Endothelial cell of umbilical vein (primary cell): ENCODE data around the gene LINC00237. TPM values are rescaled to one million over a fixed set of nuclear protein-coding genes. Genes with fewer than 3 reads are reported as not detected.

Experiments used
- BruUV-seq: library from RNA; stranded (reverse); fragments of 400-500 nt; replicated peaks from 2 replicates; lab custom pipeline; 2021; lab: Mats Ljungman, UMichigan
- CTCF ChIA-PET: fragments of 300-600, 350-600 bp; sonication (Branson Sonifier 250); formaldehyde crosslinking; loops from one replicate; lab custom pipeline; 2021; ENCODE audit warnings: antibody characterized with exemption, inconsistent platforms; lab: Charles Lee
- POLR2A ChIA-PET: fragments of 300-600, 350-600 bp; sonication (Branson Sonifier 250); formaldehyde crosslinking; loops from one replicate; lab custom pipeline; 2021; ENCODE audit warnings: antibody characterized with exemption, inconsistent platforms; lab: Charles Lee
- DNase-seq: peaks from one replicate; pipeline ENCODE4 v3.0.0-alpha.2; 2011; ENCODE audit warnings: low read depth, low spot score
- FAIRE-seq: peaks from 2 replicates; lab custom pipeline; 2011; peaks lifted over from hg19 to GRCh38; lab: Jason Lieb, UNC
- H2AFZ ChIP-seq: 2 replicates; pipeline ENCODE4 v1.6.0; 2012; ENCODE audit warnings: low read depth, low read length, control low read depth, inconsistent platforms
- H3K27ac ChIP-seq: 2 replicates; pipeline ENCODE4 v1.5.1; 2011; ENCODE audit warnings: low read depth, mild to moderate bottlenecking, control low read depth, low read length, moderate library complexity; ENCODE audit not compliant: insufficient read depth
- H3K27me3 ChIP-seq, 2 experiments: 2 replicates each; pipeline versions ENCODE4 v1.6.0 to v1.6.1; 2011; ENCODE audit warnings: low read length in 2 of 2, mixed read lengths in 1 of 2; ENCODE audit not compliant: control insufficient read depth in 2 of 2, insufficient read depth in 2 of 2
- H3K36me3 ChIP-seq, 2 experiments: 2 replicates in 1 of 2; 3 replicates in 1 of 2; pipeline ENCODE4 v1.5.1; 2011; ENCODE audit warnings: low read length in 2 of 2, mild to moderate bottlenecking in 1 of 2, moderate library complexity in 1 of 2; ENCODE audit not compliant: control insufficient read depth in 2 of 2, insufficient read depth in 2 of 2; ENCODE audit errors: extremely low read depth in 1 of 2
- H3K4me1 ChIP-seq: 3 replicates; pipeline ENCODE4 v1.5.1; 2011; ENCODE audit warnings: mild to moderate bottlenecking, low read length; ENCODE audit not compliant: control insufficient read depth, insufficient read depth; ENCODE audit errors: extremely low read depth
- H3K4me2 ChIP-seq: 2 replicates; pipeline ENCODE4 v1.6.1; 2011; ENCODE audit warnings: low read length, control low read depth, mixed read lengths; ENCODE audit not compliant: insufficient read depth
- H3K4me3 ChIP-seq, 3 experiments: fragments of 200-600 bp in 1 of 3; sonication (generic), shearing (Covaris generic) in 1 of 3; replicated peaks in 1 of 3; 2 replicates each; pipeline ENCODE4 v1.5.1; 2011 to 2016; ENCODE audit warnings: control low read depth in 3 of 3, low read length in 3 of 3, mild to moderate bottlenecking in 2 of 3, inconsistent platforms in 1 of 3, low read depth in 1 of 3, moderate library complexity in 1 of 3; ENCODE audit not compliant: insufficient read depth in 1 of 3
- H3K79me2 ChIP-seq: 2 replicates; pipeline ENCODE4 v1.6.0; 2012; ENCODE audit warnings: low read length, inconsistent platforms; ENCODE audit not compliant: control insufficient read depth, insufficient read depth
- H3K9ac ChIP-seq: replicated peaks from 2 replicates; pipeline ENCODE3; 2011; ENCODE audit warnings: low read length, control low read depth; ENCODE audit not compliant: insufficient read depth; ENCODE audit errors: extremely low read depth
- H3K9me1 ChIP-seq: replicated peaks from 3 replicates; pipeline ENCODE4 v1.6.0; 2011; ENCODE audit warnings: mild to moderate bottlenecking, low read length; ENCODE audit not compliant: control insufficient read depth, insufficient read depth; ENCODE audit errors: extremely low read depth
- H3K9me3 ChIP-seq: replicated peaks from 2 replicates; pipeline ENCODE4 v1.5.1; 2012; ENCODE audit warnings: low read length, inconsistent platforms; ENCODE audit not compliant: control insufficient read depth, insufficient read depth
- H4K20me1 ChIP-seq: replicated peaks from 2 replicates; pipeline ENCODE3; 2011; ENCODE audit warnings: mild to moderate bottlenecking, low read length; ENCODE audit not compliant: control insufficient read depth, insufficient read depth; ENCODE audit errors: extremely low read depth
- CTCF ChIP-seq, 2 donors: IDR thresholded peaks; 1 replicate in 1 of 2; 2 replicates in 1 of 2; pipeline ENCODE4 v1.5.1; 2011; ENCODE audit warnings: low read length in 2 of 2, mild to moderate bottlenecking in 2 of 2, moderate library complexity in 2 of 2, control low read depth in 1 of 2, inconsistent platforms in 1 of 2, low read depth in 1 of 2; ENCODE audit not compliant: insufficient read depth in 1 of 2; ENCODE audit errors: extremely low read depth in 1 of 2
- EZH2 ChIP-seq: IDR thresholded peaks from 2 replicates; pipeline ENCODE4 v1.6.1; 2012; ENCODE audit warnings: borderline replicate concordance, low read depth, mild to moderate bottlenecking, moderate library complexity, low read length, inconsistent platforms; ENCODE audit not compliant: severe bottlenecking
- FOS ChIP-seq: IDR thresholded peaks from 2 replicates; pipeline ENCODE4 v1.6.1; 2011; ENCODE audit warnings: mild to moderate bottlenecking, low read length, moderate library complexity, borderline replicate concordance; ENCODE audit not compliant: insufficient read depth
- GATA2 ChIP-seq: IDR thresholded peaks from 2 replicates; pipeline ENCODE4 v1.7.0; 2011; ENCODE audit warnings: low read depth, mild to moderate bottlenecking, moderate library complexity, mixed read lengths, low read length; ENCODE audit not compliant: insufficient read length, insufficient read depth
- JUN ChIP-seq: IDR thresholded peaks from 2 replicates; pipeline ENCODE4 v1.6.1; 2011; ENCODE audit warnings: borderline replicate concordance, low read depth; ENCODE audit not compliant: insufficient read length, insufficient read depth
- MAX ChIP-seq: IDR thresholded peaks from 2 replicates; pipeline ENCODE4 v1.6.1; 2011; ENCODE audit not compliant: insufficient read depth, insufficient read length
- MYC ChIP-seq: IDR thresholded peaks from one replicate; pipeline ENCODE4 v1.6.1; 2011; ENCODE audit warnings: mild to moderate bottlenecking, low read depth, low read length
- POLR2A ChIP-seq: IDR thresholded peaks from 2 replicates; pipeline ENCODE4 v1.6.1; 2012; ENCODE audit warnings: low read depth, mild to moderate bottlenecking, control low read depth, low read length
- POLR2AphosphoS5 ChIP-seq: IDR thresholded peaks from 2 replicates; pipeline ENCODE4 v1.6.1; 2012; ENCODE audit warnings: low read depth, mild to moderate bottlenecking, control low read depth, low read length, moderate library complexity; ENCODE audit not compliant: insufficient read depth
- dilution Hi-C: fragments of 300-500 bp; cut with MboI; formaldehyde crosslinking; loops from one replicate; pipeline ENCODE4 v1.15.0; 2019; ENCODE audit warnings: low sequenced_read_pairs; ENCODE audit not compliant: extremely low pct_ligation_motif_present
- intact Hi-C: fragments of 100-400 bp; cut with micrococcal nuclease; formaldehyde crosslinking; loops from one replicate; pipeline ENCODE4 v1.10.0; 2022
- polyA plus RNA-seq, 4 experiments: library from polyadenylated mRNA; depleted of rRNA in 3 of 4; stranded (reverse) in 3 of 4; unstranded in 1 of 4; fragments of >200 nt; gene quantifications; 2 replicates each; pipeline versions ENCODE4 v1.2.1 to v1.2.3, GENCODE V29; 2011 to 2012; ENCODE audit warnings: missing spikeins in 1 of 4
- total RNA-seq: library from RNA; stranded (reverse); gene quantifications from 2 replicates; pipeline ENCODE4 v1.2.3, GENCODE V29; 2021

The LINC00237 gene
- total and polyA plus RNA-seq, 2 donors (not counting 3 experiments of a cell fraction or from before 2014, with no cell fraction given) = not detected

GRCh38 chr20:21126581-21126870 is 20.4 kb upstream of the LINC00237 start:
- dilution Hi-C loops = no loop called here
- CTCF ChIA-PET = interaction anchor here (1.0 to 2.7 kb wide), 6 partner anchors 9 to 379 kb away, joined by 3 to 14 read pairs (median 4); no protein-coding TSS in a partner anchor

More at GRCh38 chr20:21126581-21126870, 20.4 kb upstream of the LINC00237 start:
- H3K27me3 ChIP-seq = peaks cover 0 to 4% of the 10 kb centered on the region in 2 experiments
- peak overlapping the region; percentile 92 for H3K4me2 ChIP-seq
- TF ChIP-seq FOS (no peak), JUN (no peak), POLR2AphosphoS5 (no peak), EZH2 (no peak), MAX (no peak), GATA2 (no peak), POLR2A (no peak), MYC (no peak), CTCF (IDR thresholded peaks at IDR 0.05; ENCODE audit: extremely low read depth in 1 of 2, insufficient read depth in 1 of 2, low read depth in 1 of 2, low read length in 2 of 2) (no peak)
- H3K9ac ChIP-seq = peak overlapping the region; percentile 78
- no peak overlapping the region for H3K27ac ChIP-seq
- H3K9me1 ChIP-seq = no peaks in the 10 kb centered on the region
- DNase-seq (no peak), FAIRE-seq (no peak)
- H3K4me1 ChIP-seq = peaks cover 13% of the 10 kb centered on the region
- H4K20me1 ChIP-seq = no peaks in the 10 kb centered on the region
- POLR2A ChIA-PET = interaction anchor here (1.1 kb wide), 1 partner anchor 8 kb away, joined by 3 read pairs; no protein-coding TSS in a partner anchor
- TSS peak; percentile 36 for BruUV-seq
- no peaks in the 10 kb centered on the region for H3K36me3 ChIP-seq
- no peaks in the 10 kb centered on the region for H3K9me3 ChIP-seq
- peak overlapping the region; percentile 96 for H2AFZ ChIP-seq
- intact Hi-C loops = loop anchor here (2.0 to 10.0 kb wide), 5 partner anchors 111 to 382 kb away; partner anchors contain the start of genes NKX2-4 and XRN2
- peak overlapping the region; percentile 57 to 97 (median 83) for H3K4me3 ChIP-seq
- no peaks in the 10 kb centered on the region for H3K79me2 ChIP-seq
